SK-N-SH (cell line): ENCODE data around the gene PCK2. TPM values are rescaled to one million over a fixed set of nuclear protein-coding genes. Genes with fewer than 3 reads are reported as not detected.

Experiments
- CTCF ChIA-PET: fragments of 300-600, 350-600 bp; formaldehyde crosslinking; extraction: SDS; loops from one replicate; lab custom pipeline; 2021; lab: Yijun Ruan, JAX
- POLR2A ChIA-PET: fragments of 350-600 bp; sonication (Branson Sonifier 250); formaldehyde crosslinking; extraction: SDS; loops from one replicate; lab custom pipeline; 2020; ENCODE audit warnings: antibody characterized with exemption, inconsistent platforms; lab: Yijun Ruan, JAX
- DNase-seq: peaks from one replicate; pipeline ENCODE4 v3.0.0; 2012
- H2AFZ ChIP-seq: fragments of 200-600 bp; sonication (generic); 2 replicates; pipeline ENCODE4 v1.8.1; 2016; ENCODE audit warnings: antibody characterized with exemption, mild to moderate bottlenecking, low read depth
- H3F3A ChIP-seq: fragments of 200-600 bp; sonication (generic); replicated peaks from 2 replicates; pipeline ENCODE3; 2016; ENCODE audit warnings: antibody characterized with exemption, mild to moderate bottlenecking; ENCODE audit not compliant: insufficient read depth
- H3K27ac ChIP-seq, 2 experiments: fragments of 200-500 bp in 1 of 2; fragments of 200-600 bp in 1 of 2; sonication (Bioruptor generic) in 1 of 2; sonication (generic), shearing (Covaris generic) in 1 of 2; 2 replicates each; pipeline versions ENCODE4 v1.5.1 to v1.6.1; 2014 to 2016; ENCODE audit warnings: low read depth in 2 of 2, inconsistent platforms in 1 of 2, low read length in 1 of 2, mild to moderate bottlenecking in 1 of 2, mixed read lengths in 1 of 2
- H3K27me3 ChIP-seq: fragments of 200-600 bp; sonication (generic), shearing (Covaris generic); 2 replicates; pipeline ENCODE4 v1.6.1; 2016; ENCODE audit warnings: mixed run types; ENCODE audit not compliant: insufficient read depth
- H3K36me3 ChIP-seq, 2 experiments: fragments of 200-500 bp in 1 of 2; fragments of 200-600 bp in 1 of 2; sonication (Bioruptor generic) in 1 of 2; sonication (generic) in 1 of 2; replicated peaks in 1 of 2; 2 replicates each; pipeline versions ENCODE3 to v1.5.1; 2014 to 2016; ENCODE audit warnings: low read length in 1 of 2, mild to moderate bottlenecking in 1 of 2; ENCODE audit not compliant: insufficient read depth in 2 of 2, control insufficient read depth in 1 of 2
- H3K4me1 ChIP-seq, 2 experiments: fragments of 200-500 bp in 1 of 2; fragments of 200-600 bp in 1 of 2; sonication (Bioruptor generic) in 1 of 2; sonication (generic), shearing (Covaris generic) in 1 of 2; 2 replicates each; pipeline versions ENCODE4 v1.5.1 to v1.6.1; 2014 to 2016; ENCODE audit warnings: low read depth in 1 of 2, low read length in 1 of 2, mixed run types in 1 of 2; ENCODE audit not compliant: insufficient read depth in 2 of 2, control insufficient read depth in 1 of 2
- H3K4me2 ChIP-seq: fragments of 200-600 bp; sonication (generic), shearing (Covaris generic); 2 replicates; pipeline ENCODE4 v1.6.1; 2017; ENCODE audit warnings: mixed run types
- H3K4me3 ChIP-seq, 2 experiments: fragments of 200-500 bp in 1 of 2; fragments of 200-600 bp in 1 of 2; sonication (Bioruptor generic) in 1 of 2; sonication (generic), shearing (Covaris generic) in 1 of 2; 2 replicates each; pipeline versions ENCODE4 v1.5.1 to v1.8.1; 2014 to 2016; ENCODE audit warnings: low read depth in 2 of 2, inconsistent platforms in 1 of 2, low read length in 1 of 2, mild to moderate bottlenecking in 1 of 2, mixed read lengths in 1 of 2, moderate library complexity in 1 of 2
- H3K79me2 ChIP-seq: fragments of 200-600 bp; sonication (generic); 2 replicates; pipeline ENCODE4 v1.8.1; 2017; ENCODE audit warnings: mild to moderate bottlenecking; ENCODE audit not compliant: insufficient read depth
- H3K9ac ChIP-seq: fragments of 200-600 bp; sonication (generic); 2 replicates; pipeline ENCODE4 v1.6.1; 2017; ENCODE audit warnings: mixed run types
- H3K9me2 ChIP-seq: fragments of 200-600 bp; sonication (generic); 2 replicates; pipeline ENCODE4 v1.6.1; 2017; ENCODE audit warnings: mixed run types
- H3K9me3 ChIP-seq: fragments of 200-600 bp; sonication (generic); 2 replicates; pipeline ENCODE4 v1.6.1; 2017; ENCODE audit warnings: mixed run types, mild to moderate bottlenecking, moderate library complexity
- H4K20me1 ChIP-seq: fragments of 200-600 bp; sonication (generic); 2 replicates; pipeline ENCODE4 v1.6.1; 2017; ENCODE audit warnings: mild to moderate bottlenecking, mixed run types; ENCODE audit not compliant: insufficient read depth
- CTCF ChIP-seq: fragments of 200-600 bp; sonication (generic); IDR thresholded peaks from 2 replicates; pipeline ENCODE4 v1.6.1; 2017; ENCODE audit warnings: antibody characterized with exemption, mild to moderate bottlenecking, moderate library complexity
- EZH2phosphoT487 ChIP-seq: fragments of 200-600 bp; sonication (generic); IDR thresholded peaks from 2 replicates; pipeline ENCODE4 v1.6.1; 2017; ENCODE audit warnings: low read depth, mixed run types, mild to moderate bottlenecking, antibody characterized with exemption, moderate library complexity, borderline replicate concordance
- FOSL2 ChIP-seq: IDR thresholded peaks from 2 replicates; pipeline ENCODE4 v1.4.0; 2012; ENCODE audit warnings: low read depth, mild to moderate bottlenecking, moderate library complexity, borderline replicate concordance
- FOXJ3 ChIP-seq: sonication (generic); formaldehyde crosslinking; IDR thresholded peaks from 2 replicates; pipeline ENCODE4 v1.5.1; 2020; ENCODE audit warnings: mild to moderate bottlenecking, missing genetic modification reagents
- FOXM1 ChIP-seq: IDR thresholded peaks from 2 replicates; pipeline ENCODE4 v1.4.0; 2012; ENCODE audit warnings: low read depth, mild to moderate bottlenecking
- GATA2 ChIP-seq: sonication (generic); formaldehyde crosslinking; IDR thresholded peaks from 2 replicates; pipeline ENCODE4 v1.5.0; 2020; ENCODE audit warnings: mild to moderate bottlenecking, missing genetic modification reagents
- JUND ChIP-seq: IDR thresholded peaks from 2 replicates; pipeline ENCODE4 v1.4.0; 2012
- MAX ChIP-seq: IDR thresholded peaks from 2 replicates; pipeline ENCODE4 v1.4.0; 2012; ENCODE audit warnings: low read depth
- MXI1 ChIP-seq: IDR thresholded peaks from 2 replicates; pipeline ENCODE4 v1.6.1; 2012; ENCODE audit warnings: mild to moderate bottlenecking, low read depth, low read length, improper control_type of control experiment
- NFIC ChIP-seq: IDR thresholded peaks from 2 replicates; pipeline ENCODE4 v1.4.0; 2012; ENCODE audit warnings: borderline replicate concordance
- PBX3 ChIP-seq: IDR thresholded peaks from 2 replicates; pipeline ENCODE4; 2012
- POLR2AphosphoS5 ChIP-seq: IDR thresholded peaks from 2 replicates; pipeline ENCODE4 v1.6.1; 2012; ENCODE audit warnings: low read depth, low read length
- RAD21 ChIP-seq: IDR thresholded peaks from 2 replicates; pipeline ENCODE4 v1.6.1; 2012; ENCODE audit warnings: mild to moderate bottlenecking, low read length
- RFX5 ChIP-seq: IDR thresholded peaks from 2 replicates; pipeline ENCODE4 v1.6.1; 2012; ENCODE audit warnings: mild to moderate bottlenecking, improper control_type of control experiment, low read length
- TAF1 ChIP-seq: IDR thresholded peaks from 2 replicates; pipeline ENCODE4 v1.6.1; 2012; ENCODE audit warnings: low read depth, mild to moderate bottlenecking, low read length, moderate library complexity, borderline replicate concordance
- TEAD4 ChIP-seq: IDR thresholded peaks from 2 replicates; pipeline ENCODE4 v1.4.0; 2012; ENCODE audit warnings: mild to moderate bottlenecking, borderline replicate concordance; ENCODE audit not compliant: insufficient read depth
- YY1 ChIP-seq: IDR thresholded peaks from 2 replicates; pipeline ENCODE4 v1.4.0; 2012; ENCODE audit warnings: low read depth, mild to moderate bottlenecking
- ZBTB33 ChIP-seq: IDR thresholded peaks from 2 replicates; pipeline ENCODE4 v1.4.0; 2012; ENCODE audit warnings: low read depth, borderline replicate concordance
- WGBS: methylation state at CpG from one replicate; pipeline ENCODE4 v1.1.6; 2017; ENCODE audit warnings: low lambda C conversion rate; 5-methylcytosine and 5-hydroxymethylcytosine counted together
- polyA plus RNA-seq, 3 experiments: library from polyadenylated mRNA; depleted of rRNA; stranded (reverse); fragments of >200 nt; gene quantifications; 2 replicates each; pipeline ENCODE4 v1.2.3, GENCODE V29; 2012

The PCK2 gene
- polyA plus RNA-seq, 1 of the 3 experiments (the other 2 are of a cell fraction) = 16.6 TPM

- TF ChIP-seq FOSL2 (no peak), JUND (no peak), YY1 (no peak), ZBTB33 (no peak), MXI1 (no peak), FOXJ3 (no peak), TAF1 (no peak), RFX5 (no peak), EZH2phosphoT487 (no peak), POLR2AphosphoS5 (no peak), MAX (no peak), NFIC (no peak), RAD21 (no peak), PBX3 (no peak), FOXM1 (no peak), GATA2 (CRISPR knock-in tag) (no peak), CTCF (no peak), TEAD4 (no peak)
- Histone ChIP-seq H3K9me2 (no peaks in the 10 kb centered on the region), H3K4me2 (no peak overlapping the region), H3K27me3 (0 out of 2 replicates have a peak, but pooled peaks cover 5% of the 10 kb centered on the region), H3K4me3 (no peak overlapping the region), H3K79me2 (no peaks in the 10 kb centered on the region), H3K9ac (no peak overlapping the region), H4K20me1 (no peaks in the 10 kb centered on the region), H3K4me1 (peaks cover 0 to 30% of the 10 kb centered on the region in 2 experiments; a peak in 1 of 4 replicates), H3K36me3 (no peaks in the 10 kb centered on the region), H3K9me3 (no peaks in the 10 kb centered on the region), H2AFZ (no peak overlapping the region), H3K27ac (no peak overlapping the region), H3F3A (no peaks in the 10 kb centered on the region)
- WGBS = 77% methylated on average over 3 of the region's 3 CpGs
- DNase-seq = no peak
- ChIA-PET POLR2A (no interaction called here), CTCF (interaction anchor here (21.5 to 42.8 kb wide), 2 partner anchors 17 to 24 kb away, joined by 284 to 1159 read pairs; partner anchors contain the start of gene PCK2)
These were observed 10.6 kb upstream of the PCK2 start for GRCh38 chr14:24083462-24083861.
